Mesenteric fat pad (tissue), 1 donor: ENCODE measurements around the gene CACNA2D2. TPM values are rescaled to one million over a fixed set of nuclear protein-coding genes. Genes with fewer than 3 reads are reported as not detected.

Source experiments
- DNase-seq: peaks from one replicate; pipeline ENCODE4 v3.0.0-alpha.2; 2020; ENCODE audit warnings: low spot score
- total RNA-seq: library from RNA; stranded (reverse); fragmentation: NEBNext Ultra II Directional; extraction: Animal tissue kit (Norgen Biotek cat#: 25700); gene quantifications from one replicate; pipeline ENCODE4 v1.2.1, GENCODE V29; 2021
- donor health status: DM: yes; HTN: yes; CAD: no.

The CACNA2D2 gene
- total RNA-seq, 1 donor from 2014 or later, result 0.45 TPM

- DNase-seq, result no peak
These were observed 630 bp downstream of the CACNA2D2 start for GRCh38 chr3:50502584-50503423.

- no peak for DNase-seq
These were observed 1.2 kb downstream of the CACNA2D2 start for GRCh38 chr3:50502225-50502583.

- no peak for DNase-seq
These were observed 7.6 kb downstream of the CACNA2D2 start for GRCh38 chr3:50495609-50496423.

- no peak for DNase-seq
These were observed 9.3 kb downstream of the CACNA2D2 start for GRCh38 chr3:50494126-50494525.

GRCh38 chr3:50493623-50494022 is 9.8 kb downstream of the CACNA2D2 start:
- no peak for DNase-seq

- no peak for DNase-seq
These were observed 10.3 kb downstream of the CACNA2D2 start for GRCh38 chr3:50493086-50493485.

- no peak for DNase-seq
These were observed 12.4 kb downstream of the CACNA2D2 start for GRCh38 chr3:50491023-50491422.

- DNase-seq, result no peak
These were observed 13.0 kb downstream of the CACNA2D2 start for GRCh38 chr3:50490424-50490823.

GRCh38 chr3:50487181-50487580 is 16.3 kb downstream of the CACNA2D2 start:
- no peak for DNase-seq

- no peak for DNase-seq
These were observed 17.1 kb downstream of the CACNA2D2 start for GRCh38 chr3:50486219-50486888.

- no peak for DNase-seq
These were observed 18.7 kb downstream of the CACNA2D2 start for GRCh38 chr3:50484722-50485121.

- DNase-seq, result no peak
These were observed 20.1 kb downstream of the CACNA2D2 start for GRCh38 chr3:50483374-50483773.

GRCh38 chr3:50481992-50482391 is 21.4 kb downstream of the CACNA2D2 start:
- DNase-seq, result no peak

- no peak for DNase-seq
These were observed 23.0 kb downstream of the CACNA2D2 start for GRCh38 chr3:50480471-50480870.

GRCh38 chr3:50479523-50479922 is 23.9 kb downstream of the CACNA2D2 start:
- DNase-seq, result no peak

GRCh38 chr3:50478671-50479260 is 24.7 kb downstream of the CACNA2D2 start:
- no peak for DNase-seq

GRCh38 chr3:50478051-50478450 is 25.4 kb downstream of the CACNA2D2 start:
- no peak for DNase-seq

GRCh38 chr3:50475348-50475747 is 28.1 kb downstream of the CACNA2D2 start:
- no peak for DNase-seq

GRCh38 chr3:50474717-50475116 is 28.7 kb downstream of the CACNA2D2 start:
- no peak for DNase-seq

- no peak for DNase-seq
These were observed 29.7 kb downstream of the CACNA2D2 start for GRCh38 chr3:50473768-50474167.

- no peak for DNase-seq
These were observed 30.5 kb downstream of the CACNA2D2 start for GRCh38 chr3:50472958-50473357.

- no peak for DNase-seq
These were observed 32.8 kb downstream of the CACNA2D2 start for GRCh38 chr3:50470658-50471057.
